Activated T-helper 9 cell treated with anti-CD3 and anti-CD28 coated beads, Interleukin-2, amount 50 U/mL, for 16 hours (primary cell): ENCODE data around the gene SENP2.
"Not testable (repeated sequence)": the region's sequence is repeated elsewhere in the genome, so short reads cannot be mapped to it uniquely, and the experiment has no call there.

ENCODE experiments used
- DNase-seq: peaks from one replicate; pipeline ENCODE4 v3.0.0-alpha.2; 2020; ENCODE audit warnings: low read depth

Gene SENP2

DNA sequence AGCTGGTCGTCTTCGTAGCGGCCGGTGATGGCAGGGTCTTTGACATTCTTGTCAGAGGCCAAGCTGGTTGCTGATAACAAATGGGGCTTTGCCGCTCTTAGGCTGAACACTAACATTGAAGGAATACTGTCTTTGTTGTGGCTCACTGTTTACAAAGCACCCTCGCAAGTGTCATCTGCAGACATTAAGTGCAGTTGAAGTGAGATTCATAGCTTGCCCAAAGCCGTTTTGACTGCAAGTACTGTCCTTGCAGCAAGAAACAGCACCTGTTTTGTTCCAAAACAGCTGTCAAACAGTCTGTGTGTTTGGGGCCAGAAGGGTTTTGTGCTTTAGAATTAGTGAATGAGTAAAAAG, 568 bp downstream of the SENP2 start:
- DNase-seq, result no peak

DNA sequence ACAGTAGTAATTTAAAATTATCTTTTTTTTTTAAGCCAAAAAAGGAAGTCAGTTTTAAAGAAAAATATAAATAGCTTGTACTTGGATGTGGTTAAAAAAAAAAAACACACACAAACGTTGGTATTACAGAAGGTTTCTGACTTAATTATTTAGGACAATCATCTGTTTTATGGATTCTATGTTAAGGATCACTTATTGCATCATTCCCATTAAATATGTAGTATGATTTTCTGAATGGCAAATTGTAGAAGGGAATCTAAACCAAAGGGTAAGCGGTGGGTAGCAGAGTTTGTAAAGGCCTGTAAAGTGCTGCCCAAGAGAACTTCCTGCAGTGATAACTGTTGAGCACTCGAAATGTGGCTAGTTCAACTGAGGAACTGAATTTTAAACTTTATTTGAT, 8.0 kb downstream of the SENP2 start:
- no peak for DNase-seq

- DNase-seq, result no peak
Measured at GRCh38 chr3:185595526-185595925, 9.4 kb downstream of the SENP2 start.

DNA sequence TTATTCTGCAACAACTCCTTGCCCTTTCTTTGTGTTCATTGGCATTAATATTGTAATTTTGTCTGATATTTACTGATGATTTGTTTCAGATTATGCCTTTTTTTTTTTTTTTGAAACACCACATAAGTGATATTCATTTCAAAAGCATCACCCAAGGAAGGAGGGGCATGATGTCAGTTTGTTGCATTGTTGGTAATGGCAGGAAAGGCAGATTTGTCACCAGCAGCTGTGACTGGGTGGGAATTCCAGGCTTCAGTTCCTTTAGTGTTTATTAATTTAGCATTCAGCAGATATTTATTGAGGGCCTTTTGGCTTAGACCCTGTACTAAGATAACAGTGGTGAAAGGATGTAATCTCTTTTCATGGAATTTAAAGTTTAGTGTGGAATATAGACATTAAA, 19.5 kb downstream of the SENP2 start:
- DNase-seq, result no peak

DNA sequence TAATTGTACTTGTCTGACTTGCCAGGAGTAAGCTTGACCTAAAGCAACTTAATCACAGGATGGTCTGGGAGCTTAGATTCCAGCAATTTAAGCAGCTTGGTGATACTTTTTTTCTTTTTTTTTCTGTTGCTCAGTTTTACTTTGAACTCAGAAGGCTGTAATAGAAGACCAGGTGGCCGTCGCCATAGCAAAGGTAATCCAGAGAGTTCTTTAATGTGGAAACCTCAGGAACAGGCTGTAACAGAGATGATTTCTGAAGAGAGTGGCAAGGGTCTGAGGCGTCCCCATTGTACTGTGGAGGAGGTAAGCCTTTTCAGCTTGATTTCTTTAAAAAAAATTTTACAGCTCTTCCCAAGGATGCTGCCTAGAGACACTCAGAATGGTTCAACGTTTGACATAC, 20.1 kb downstream of the SENP2 start:
- DNase-seq, result no peak

DNA sequence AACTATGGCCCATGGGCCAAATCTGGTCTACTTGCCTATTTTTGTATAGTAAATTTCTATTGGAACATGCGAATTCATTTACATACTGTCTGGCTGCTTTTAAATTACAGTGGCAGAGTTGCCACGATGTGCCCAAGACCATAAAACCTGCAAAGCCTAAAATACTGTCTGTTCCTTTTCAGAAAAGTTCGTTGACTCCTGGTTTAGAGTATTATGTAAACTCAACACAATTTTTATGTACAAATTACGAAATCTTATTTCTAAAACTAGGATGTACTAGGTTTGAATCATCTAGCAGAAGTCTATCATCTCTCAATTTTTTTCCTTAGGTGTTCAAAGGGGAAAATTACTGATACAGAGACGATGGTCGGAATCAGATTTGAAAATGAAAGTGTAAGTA, 26.9 kb downstream of the SENP2 start:
- DNase-seq, result no peak

- DNase-seq, result no peak
Measured at GRCh38 chr3:185623939-185624665, 38.0 kb downstream of the SENP2 start.

DNA sequence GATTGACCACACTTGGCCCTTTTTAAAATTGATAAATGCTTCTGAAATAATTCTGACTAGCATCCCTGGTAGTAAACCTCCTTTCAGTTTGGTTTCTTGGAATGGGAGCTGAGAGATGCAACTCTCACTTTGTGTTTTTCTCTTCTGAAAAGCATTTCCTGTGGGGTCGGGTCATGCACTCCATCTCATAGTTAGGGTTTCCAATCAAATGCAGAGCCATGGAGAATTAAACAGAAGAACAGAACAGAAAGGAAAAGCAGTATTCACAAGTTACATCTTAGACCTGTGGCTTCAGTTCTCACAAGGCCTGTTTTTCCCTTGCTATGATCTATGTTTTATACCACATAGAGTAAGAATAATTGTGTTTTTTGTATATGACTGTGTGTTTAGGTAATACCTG, 39.7 kb downstream of the SENP2 start:
- no peak for DNase-seq

DNA sequence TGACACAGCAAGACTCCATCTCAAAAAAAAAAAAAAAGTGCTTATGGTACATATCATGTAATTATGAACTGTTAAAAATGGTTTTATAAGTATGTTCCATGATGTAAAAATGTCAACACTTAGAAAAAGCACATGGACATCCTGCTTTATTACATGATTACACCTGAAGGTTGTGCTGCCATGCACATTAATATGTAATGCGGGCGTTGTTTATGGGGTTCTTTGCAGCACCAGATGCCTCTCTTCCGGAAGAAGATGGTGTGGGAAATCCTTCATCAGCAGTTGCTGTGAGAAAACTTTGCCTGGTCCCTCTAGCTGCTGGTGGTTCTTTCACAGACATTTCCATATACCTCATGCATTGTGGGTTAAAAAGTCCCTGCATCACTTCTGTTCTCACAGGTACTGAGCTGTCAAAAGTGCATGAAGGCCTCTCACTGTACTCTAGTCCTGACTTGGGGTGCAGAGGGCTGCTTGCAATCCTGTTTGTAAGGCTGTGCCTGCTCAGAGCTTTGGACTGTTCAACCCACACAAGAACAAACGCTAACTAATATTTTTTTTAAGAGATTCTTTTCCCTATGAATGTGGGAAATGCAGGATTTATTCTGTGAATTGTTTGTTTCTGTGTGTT, 43.6 kb downstream of the SENP2 start:
- DNase-seq, result no peak

- DNase-seq, result no peak
Measured at GRCh38 chr3:185630182-185630622, 44.1 kb downstream of the SENP2 start.

GRCh38 chr3:185631108-185631507, 45.0 kb downstream of the SENP2 start:
- no peak for DNase-seq

DNA sequence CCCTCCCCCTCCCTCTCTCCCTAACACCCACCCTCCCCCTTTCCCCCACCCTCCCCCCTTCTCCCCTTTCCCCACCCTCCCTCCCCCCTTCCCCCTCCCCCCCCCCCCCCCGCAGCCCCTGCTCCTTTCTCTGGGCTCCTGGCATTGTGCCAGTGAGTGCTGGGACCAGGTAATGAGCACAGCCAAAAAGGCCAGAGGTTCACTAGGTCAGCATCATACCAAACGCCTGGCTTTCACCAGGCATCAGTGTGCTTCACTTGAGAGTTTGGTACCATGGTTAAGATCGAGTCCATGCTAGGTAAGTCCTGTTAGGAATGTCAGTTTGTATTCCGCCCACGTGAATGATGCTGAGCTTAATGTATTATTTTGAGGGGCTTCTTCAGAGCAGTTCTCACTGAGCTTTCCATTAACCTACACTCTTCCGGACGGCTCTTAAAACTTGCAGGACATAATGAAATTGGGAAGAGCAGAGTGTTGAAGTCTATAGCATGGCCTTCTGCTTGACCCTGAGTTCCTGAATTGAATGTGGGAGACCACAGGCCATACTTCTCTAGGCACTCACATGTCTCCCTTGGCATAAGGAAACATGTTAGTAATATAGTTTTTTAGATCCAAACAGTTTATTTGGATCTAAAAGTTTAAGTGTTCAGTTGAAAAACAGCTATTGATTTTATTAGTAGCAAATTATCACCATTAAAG, 45.6 kb downstream of the SENP2 start:
- DNase-seq, result no peak

DNA sequence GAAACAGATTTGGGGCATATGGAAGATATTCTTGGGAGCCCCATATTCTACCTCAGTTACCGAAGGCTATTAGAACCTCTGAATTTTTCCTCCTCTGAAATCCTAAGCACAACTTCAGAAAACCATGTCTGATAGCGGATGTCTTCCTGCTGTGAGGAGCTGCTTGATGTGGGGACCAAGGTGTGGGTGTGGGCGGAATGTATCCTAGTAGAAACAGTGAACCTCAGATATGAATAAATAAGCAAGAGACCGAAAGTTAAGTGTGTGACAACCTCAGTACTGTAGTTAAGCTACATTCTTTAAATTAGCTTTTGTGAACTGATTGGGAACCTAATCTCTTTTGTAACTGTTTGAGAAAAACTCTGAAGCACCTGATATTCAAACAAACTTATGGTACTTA, 46.9 kb downstream of the SENP2 start:
- no peak for DNase-seq

DNA sequence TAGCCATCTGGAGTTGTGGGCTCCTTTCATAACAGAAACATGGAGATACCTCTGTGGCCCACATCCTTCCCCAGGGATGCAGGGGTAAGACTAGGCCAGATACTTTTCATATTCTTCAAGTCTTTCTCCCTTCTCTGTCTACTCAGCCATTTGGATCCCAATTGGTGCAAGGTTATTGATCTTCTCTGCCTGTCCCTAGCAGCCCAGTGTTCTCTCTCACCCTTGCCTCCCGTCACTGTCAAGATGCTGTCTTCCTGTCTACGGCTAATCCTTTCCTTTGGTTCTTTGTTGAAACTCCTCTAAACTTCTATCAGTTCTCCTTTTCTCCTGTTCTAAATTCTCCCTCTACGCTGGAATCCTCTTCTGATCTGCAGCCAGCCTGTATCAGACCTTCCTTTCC, 51.3 kb downstream of the SENP2 start:
- DNase-seq, result no peak

- DNase-seq, result not testable (repeated sequence)
Measured at GRCh38 chr3:185638651-185639050, 52.6 kb downstream of the SENP2 start.

DNA sequence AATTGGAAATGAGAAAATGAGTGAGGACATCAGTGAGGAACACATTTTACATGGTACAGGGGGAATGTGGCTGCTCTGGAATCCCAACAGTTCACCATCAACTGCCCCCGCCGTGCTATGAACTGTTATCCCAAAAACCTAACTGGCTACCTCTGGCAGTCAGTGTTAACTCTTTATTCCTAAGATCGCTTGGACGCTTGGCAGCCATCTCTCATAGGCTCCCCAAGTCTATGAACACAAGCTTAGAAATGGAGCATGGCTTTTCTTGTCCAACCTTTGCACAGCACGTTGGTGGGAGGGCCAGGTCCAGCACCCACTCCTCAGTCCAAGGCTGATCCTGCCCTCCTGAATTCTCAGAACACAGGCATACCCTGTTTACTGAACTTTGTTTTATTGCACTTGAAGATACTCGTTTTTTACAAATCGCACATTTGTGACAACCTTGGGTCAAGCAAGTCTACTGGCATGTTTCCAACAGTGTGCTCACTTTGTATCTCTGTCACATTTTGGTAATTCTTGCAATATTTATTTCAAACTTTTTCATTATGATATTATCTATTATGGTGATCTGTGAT, 53.6 kb downstream of the SENP2 start:
- no peak for DNase-seq

DNA sequence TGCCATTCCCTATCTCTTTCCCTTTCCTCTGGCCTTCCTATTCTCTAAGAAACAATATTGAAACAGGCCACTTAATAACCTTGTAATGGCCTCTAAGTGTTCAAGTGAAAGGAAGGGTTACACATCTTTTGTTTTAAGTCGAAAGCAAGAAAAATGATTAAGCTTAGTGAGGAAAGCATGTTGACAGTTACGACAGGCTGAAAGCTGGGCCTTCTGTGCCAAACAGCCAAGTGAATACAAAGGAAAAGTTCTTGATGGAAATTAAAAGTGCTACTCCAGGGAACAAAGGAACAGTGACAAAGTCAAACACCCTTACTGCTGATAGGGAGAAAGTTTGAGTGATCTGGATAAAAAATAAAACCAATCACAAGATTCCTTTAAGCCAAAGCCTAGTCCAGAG, 54.2 kb downstream of the SENP2 start:
- no peak for DNase-seq

- not testable (repeated sequence) for DNase-seq
Measured at GRCh38 chr3:185645191-185645590, 59.1 kb downstream of the SENP2 start.

DNA sequence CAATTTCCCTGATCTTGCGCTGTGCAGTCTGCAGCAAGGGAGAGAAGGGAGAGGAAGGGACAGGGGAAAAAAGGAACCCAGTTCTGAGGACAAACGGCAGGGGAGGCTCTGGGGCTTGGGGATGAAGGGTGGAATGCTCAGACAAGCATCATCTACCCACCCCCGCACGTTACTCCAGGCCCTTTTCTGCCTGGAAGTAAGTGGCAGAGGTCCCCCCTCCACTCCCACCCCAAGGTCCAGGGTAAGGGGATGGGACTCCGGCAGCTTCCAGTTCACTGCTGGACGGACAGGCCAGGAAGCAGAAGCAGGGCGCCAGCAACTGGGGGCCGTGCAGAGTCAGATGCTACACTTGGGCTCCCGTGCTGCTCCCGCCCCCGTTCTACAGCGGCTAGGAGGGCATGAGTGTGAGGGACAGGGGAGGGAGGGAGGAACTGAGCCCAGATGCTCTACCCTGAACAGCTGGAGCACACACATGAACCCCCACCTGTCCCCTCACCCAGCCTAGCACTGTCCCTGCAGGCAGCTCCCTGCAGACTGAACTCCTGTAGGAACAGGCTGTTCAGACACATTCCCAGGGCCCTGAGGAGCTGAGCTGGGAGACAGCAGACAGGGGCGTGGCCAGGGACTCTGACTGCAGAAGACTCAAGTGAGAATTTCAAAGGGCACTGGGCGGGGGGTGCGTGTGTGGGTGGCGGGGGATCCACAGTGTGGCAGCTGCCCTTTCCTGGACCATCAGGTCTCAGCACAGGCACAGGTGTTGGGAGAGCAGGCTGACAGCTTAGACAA, 59.7 kb downstream of the SENP2 start:
- DNase-seq, result no peak

- no peak for DNase-seq
Measured at GRCh38 chr3:185646382-185647133, 60.5 kb downstream of the SENP2 start.

GRCh38 chr3:185647134-185647879, 61.2 kb downstream of the SENP2 start:
- no peak for DNase-seq
